Inflammatory macrophage treated with lipopolysaccharide for 4 hours (primary cell): ENCODE data around the gene ZNF423.

ENCODE experiments used
- DNase-seq: peaks from one replicate; pipeline ENCODE4 v3.0.0-alpha.2; 2020

ZNF423 gene

GRCh38 chr16:49657736-49658465 lies 198.0 kb downstream of the ZNF423 start:
- DNase-seq = no peak

GRCh38 chr16:49654425-49654824 lies 201.5 kb downstream of the ZNF423 start:
- DNase-seq = no peak

GRCh38 chr16:49653577-49653976 lies 202.3 kb downstream of the ZNF423 start:
- DNase-seq = no peak

GRCh38 chr16:49653173-49653570 lies 202.7 kb downstream of the ZNF423 start:
- no peak for DNase-seq

GRCh38 chr16:49652456-49653172 lies 203.3 kb downstream of the ZNF423 start:
- no peak for DNase-seq

- no peak for DNase-seq
Observed at GRCh38 chr16:49651996-49652395, 203.9 kb downstream of the ZNF423 start.

GRCh38 chr16:49651226-49651625 lies 204.7 kb downstream of the ZNF423 start:
- no peak for DNase-seq

GRCh38 chr16:49650603-49651002 lies 205.3 kb downstream of the ZNF423 start:
- DNase-seq = no peak

- DNase-seq = no peak
Observed at GRCh38 chr16:49649013-49649765, 206.7 kb downstream of the ZNF423 start.

- no peak for DNase-seq
Observed at GRCh38 chr16:49647673-49648072, 208.2 kb downstream of the ZNF423 start.

- DNase-seq = no peak
Observed at GRCh38 chr16:49645263-49645662, 210.6 kb downstream of the ZNF423 start.

GRCh38 chr16:49644145-49644463 lies 211.8 kb downstream of the ZNF423 start:
- DNase-seq = no peak

GRCh38 chr16:49643429-49644144 lies 212.3 kb downstream of the ZNF423 start:
- DNase-seq = no peak

- DNase-seq = no peak
Observed at GRCh38 chr16:49641250-49641649, 214.7 kb downstream of the ZNF423 start.

- DNase-seq = no peak
Observed at GRCh38 chr16:49640581-49640980, 215.3 kb downstream of the ZNF423 start.

- no peak for DNase-seq
Observed at GRCh38 chr16:49639739-49640431, 216.0 kb downstream of the ZNF423 start.

- no peak for DNase-seq
Observed at GRCh38 chr16:49638673-49639610, 217.0 kb downstream of the ZNF423 start.

- DNase-seq = no peak
Observed at GRCh38 chr16:49637933-49638672, 217.8 kb downstream of the ZNF423 start.

GRCh38 chr16:49637511-49637910 lies 218.4 kb downstream of the ZNF423 start:
- DNase-seq = no peak

- DNase-seq = no peak
Observed at GRCh38 chr16:49636608-49637007, 219.3 kb downstream of the ZNF423 start.
